ENCODE measurements around the gene FASLG. TPM values are rescaled to one million over a fixed set of nuclear protein-coding genes. Genes with fewer than 3 reads are reported as not detected.

Gene FASLG
- total RNA-seq, 6 donors from 2014 or later = 0.46 to 0.91 (median 0.52) TPM; not detected in 2

GRCh38 chr1:172630868-172631267, 28.0 kb upstream of the FASLG start:
- H3K27ac ChIP-seq = no peak overlapping the region
- TF ChIP-seq CTCF (IDR thresholded peaks at IDR 0.05) = no peak
- no peak for TF ChIP-seq POLR2AphosphoS5 (IDR thresholded peaks at IDR 0.05)
- TF ChIP-seq EP300 (IDR thresholded peaks at IDR 0.05) = no peak
- no peak for TF ChIP-seq POLR2A (IDR thresholded peaks at IDR 0.05)
- WGBS, 2 donors = 57 to 62% methylated on average over 3 of the region's 3 CpGs
- peaks cover 0 to 4% (median 0%) of the 10 kb centered on the region in 4 donors for H3K9me3 ChIP-seq
- no peaks in the 10 kb centered on the region for H3K4me1 ChIP-seq
- no peak overlapping the region for H3K4me3 ChIP-seq
- H3K36me3 ChIP-seq = no peaks in the 10 kb centered on the region
- H3K27me3 ChIP-seq = no peaks in the 10 kb centered on the region
- DNase-seq (no peak), ATAC-seq (ENCODE audit: low FRiP score in 2 of 2) (no peak)

GRCh38 chr1:172637522-172637921, 21.4 kb upstream of the FASLG start:
- Histone ChIP-seq H3K27me3 (no peaks in the 10 kb centered on the region), H3K27ac (no peak overlapping the region), H3K4me3 (no peak overlapping the region), H3K4me1 (no peaks in the 10 kb centered on the region), H3K36me3 (no peaks in the 10 kb centered on the region), H3K9me3 (no peaks in the 10 kb centered on the region)
- 90 to 97% methylated on average over 2 of the region's 2 CpGs for WGBS, 2 donors
- ATAC-seq (ENCODE audit: low FRiP score in 2 of 2) (no peak), DNase-seq (no peak)
- TF ChIP-seq CTCF (IDR thresholded peaks at IDR 0.05) (no peak), POLR2AphosphoS5 (IDR thresholded peaks at IDR 0.05) (no peak), EP300 (IDR thresholded peaks at IDR 0.05) (no peak), POLR2A (IDR thresholded peaks at IDR 0.05) (no peak)

GRCh38 chr1:172638249-172638648, 20.7 kb upstream of the FASLG start:
- TF ChIP-seq CTCF (IDR thresholded peaks at IDR 0.05) = no peak
- TF ChIP-seq POLR2AphosphoS5 (IDR thresholded peaks at IDR 0.05) = no peak
- WGBS, 2 donors = 70 to 93% methylated on average over 2 of the region's 2 CpGs
- Histone ChIP-seq H3K27me3 (no peaks in the 10 kb centered on the region), H3K4me1 (peaks cover 0 to 5% (median 0%) of the 10 kb centered on the region in 4 donors), H3K27ac (no peak overlapping the region), H3K9me3 (no peaks in the 10 kb centered on the region), H3K4me3 (no peak overlapping the region), H3K36me3 (no peaks in the 10 kb centered on the region)
- DNase-seq (no peak), ATAC-seq (ENCODE audit: low FRiP score in 2 of 2) (no peak)

GRCh38 chr1:172638885-172639831, 19.7 kb upstream of the FASLG start:
- no peaks in the 10 kb centered on the region for H3K9me3 ChIP-seq
- H3K27me3 ChIP-seq = no peaks in the 10 kb centered on the region
- H3K27ac ChIP-seq = peak overlapping the region in 1 of 4 donors; percentile 21
- TF ChIP-seq POLR2AphosphoS5 (IDR thresholded peaks at IDR 0.05) (no peak), POLR2A (IDR thresholded peaks at IDR 0.05) (no peak), CTCF (IDR thresholded peaks at IDR 0.05) (no peak), EP300 (IDR thresholded peaks at IDR 0.05) (no peak)
- ATAC-seq (ENCODE audit: low FRiP score in 2 of 2) (peak in 1 of 2 donors; percentile 25), DNase-seq (no peak)
- peaks cover 0 to 8% (median 0%) of the 10 kb centered on the region in 4 donors for H3K4me1 ChIP-seq
- H3K4me3 ChIP-seq = no peak overlapping the region
- H3K36me3 ChIP-seq = no peaks in the 10 kb centered on the region
- 69 to 71% methylated on average over 7 to 9 of the region's 9 CpGs for WGBS, 2 donors
